GM21723 (cell line): ENCODE data around the gene BFSP1.

Source experiments
- ATAC-seq: cut with Tn5 transposase; IDR thresholded peaks from one replicate; pipeline ENCODE4 v1.9.1; 2021; ENCODE audit warnings: mild to moderate bottlenecking, moderate library complexity; ENCODE audit not compliant: unreplicated experiment

The BFSP1 gene

DNA sequence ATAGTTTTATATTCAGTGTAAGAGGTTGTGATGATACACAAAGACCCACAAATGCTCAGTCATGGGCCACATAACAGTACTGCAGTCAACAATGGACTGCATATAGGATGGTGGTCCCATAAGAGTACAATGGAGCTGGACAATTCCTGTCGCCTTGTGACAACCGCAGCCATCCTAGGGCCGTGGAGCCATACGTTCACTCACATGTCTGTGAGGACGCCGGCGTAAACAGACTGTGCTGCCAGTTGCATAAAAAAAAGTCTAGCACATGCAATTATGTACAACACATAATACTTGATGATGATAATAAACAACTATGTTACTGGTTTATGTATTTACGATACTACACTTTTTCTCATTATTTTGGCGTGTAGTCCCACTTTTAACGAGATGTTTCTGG lies 30.9 kb downstream of the BFSP1 start:
- no peak for ATAC-seq

DNA sequence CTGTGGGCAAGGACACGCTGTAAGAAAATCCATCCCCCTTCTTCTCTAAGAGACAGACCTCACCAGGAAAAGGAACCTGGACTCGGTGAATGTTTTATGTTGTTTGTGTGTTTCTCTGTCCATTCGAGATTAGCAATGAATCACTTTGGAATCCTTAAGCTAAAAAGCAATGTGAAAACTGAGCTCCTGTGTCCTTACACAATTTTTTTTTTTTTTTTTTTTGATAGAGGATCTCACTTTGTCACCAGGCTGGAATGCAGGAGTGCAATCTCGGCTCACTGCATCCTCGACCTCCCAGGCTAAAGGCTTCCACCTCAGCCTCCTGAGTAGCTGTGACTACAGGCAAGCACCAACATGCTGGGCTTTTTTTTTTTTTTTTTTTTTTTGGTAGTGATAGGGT lies 32.1 kb downstream of the BFSP1 start:
- no peak for ATAC-seq

GRCh38 chr20:17498641-17499040 lies 32.5 kb downstream of the BFSP1 start:
- no peak for ATAC-seq

DNA sequence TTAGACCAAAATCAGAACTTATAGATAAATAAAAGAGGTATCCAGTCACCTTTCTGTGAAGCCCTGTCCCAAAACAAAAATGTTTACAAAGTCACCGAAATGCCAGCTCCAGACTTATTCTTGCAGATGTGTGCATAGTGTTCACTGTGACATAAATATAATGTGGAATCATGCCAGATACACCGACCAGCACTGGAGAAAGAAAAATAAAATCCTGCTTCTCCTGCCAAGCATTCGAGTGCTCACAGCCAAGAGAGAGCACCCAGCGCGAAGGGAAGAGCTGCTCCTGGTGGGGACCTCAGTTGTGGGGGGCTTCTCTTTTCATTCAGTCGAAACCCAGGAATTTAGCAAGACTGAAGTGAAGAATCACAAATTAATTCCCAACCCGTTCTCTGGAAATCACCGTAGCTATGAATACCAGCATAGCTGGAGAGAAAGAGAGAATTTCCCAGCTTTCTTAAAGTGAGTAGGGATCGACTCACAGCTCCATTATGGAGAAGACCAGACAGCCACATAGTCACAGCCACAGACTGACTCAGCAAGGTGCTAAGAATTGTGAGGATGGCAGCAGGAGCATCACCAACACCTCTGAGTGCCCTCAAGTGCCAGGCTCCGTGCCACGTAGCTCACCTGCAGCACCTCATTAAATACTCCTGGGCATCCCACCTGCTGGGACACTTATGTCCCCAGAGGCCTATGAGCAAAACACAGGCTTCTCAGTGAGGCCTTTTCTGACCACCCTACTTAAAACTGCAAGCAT lies 33.2 kb downstream of the BFSP1 start:
- no peak for ATAC-seq

- ATAC-seq: no peak
These were observed 35.4 kb downstream of the BFSP1 start for GRCh38 chr20:17495826-17496225.

DNA sequence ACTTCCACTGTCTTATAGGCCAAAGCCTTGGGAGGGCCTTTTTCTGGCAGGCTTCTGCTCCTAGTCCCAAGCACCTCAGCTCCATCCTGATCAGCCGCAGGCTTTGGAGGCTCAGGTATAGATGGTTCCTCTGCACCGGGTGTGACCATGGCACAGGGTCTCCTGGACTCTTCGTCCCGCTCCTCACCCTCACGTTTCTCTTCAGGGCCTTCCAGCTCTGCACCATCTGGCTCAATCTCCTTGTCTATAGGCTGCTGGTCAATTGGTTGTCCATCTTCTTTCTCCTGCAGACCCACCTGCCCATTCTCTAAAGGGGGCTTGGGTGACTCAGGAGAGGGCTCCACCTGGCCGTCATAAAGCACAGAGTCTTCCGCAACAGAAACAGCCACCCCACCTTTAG lies 37.0 kb downstream of the BFSP1 start:
- ATAC-seq: no peak

- ATAC-seq: no peak
These were observed 38.0 kb downstream of the BFSP1 start for GRCh38 chr20:17493173-17493572.

DNA sequence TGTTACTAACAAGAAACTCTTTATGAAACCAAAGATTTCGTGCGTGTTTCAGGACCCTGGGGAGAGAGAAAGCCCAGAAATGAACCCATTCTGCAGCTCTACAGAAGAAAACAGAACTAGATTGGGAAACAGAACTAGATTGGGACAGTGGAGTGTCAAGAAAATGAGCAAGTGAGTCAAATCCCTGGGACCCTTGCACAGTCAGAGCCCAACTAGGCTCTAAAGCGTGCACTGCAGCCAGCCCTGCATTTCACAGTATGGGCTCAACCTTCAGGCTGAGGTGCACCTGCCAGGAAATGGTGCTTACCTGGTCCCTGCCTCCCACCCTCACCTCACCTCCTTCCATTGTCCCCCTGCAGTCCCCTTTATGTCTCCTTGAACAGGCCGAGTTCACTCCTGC lies 39.7 kb downstream of the BFSP1 start:
- ATAC-seq: no peak

- ATAC-seq: no peak
These were observed 40.1 kb downstream of the BFSP1 start for GRCh38 chr20:17491041-17491440.

- ATAC-seq: no peak
These were observed 40.7 kb downstream of the BFSP1 start for GRCh38 chr20:17490501-17490900.

- ATAC-seq: no peak
These were observed 42.1 kb downstream of the BFSP1 start for GRCh38 chr20:17488916-17489600.

DNA sequence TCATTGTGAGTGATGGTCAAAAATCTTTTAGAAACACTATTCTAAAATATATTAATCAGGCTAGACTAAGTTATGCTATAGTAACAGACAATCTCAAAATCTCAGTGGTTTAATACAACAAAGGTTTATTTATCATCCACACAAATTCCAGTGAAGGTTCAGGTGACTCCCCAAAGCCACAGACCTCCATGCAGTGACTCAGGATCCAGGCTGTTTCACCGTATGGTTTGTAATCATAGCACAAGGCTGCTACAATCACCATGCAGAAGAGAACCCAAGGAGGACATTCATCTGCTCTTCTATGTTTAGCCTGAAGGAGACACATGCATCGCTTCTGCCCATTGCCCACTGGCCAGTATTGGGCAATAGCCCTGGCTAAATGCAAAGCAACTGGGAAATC lies 46.2 kb downstream of the BFSP1 start:
- ATAC-seq: no peak

DNA sequence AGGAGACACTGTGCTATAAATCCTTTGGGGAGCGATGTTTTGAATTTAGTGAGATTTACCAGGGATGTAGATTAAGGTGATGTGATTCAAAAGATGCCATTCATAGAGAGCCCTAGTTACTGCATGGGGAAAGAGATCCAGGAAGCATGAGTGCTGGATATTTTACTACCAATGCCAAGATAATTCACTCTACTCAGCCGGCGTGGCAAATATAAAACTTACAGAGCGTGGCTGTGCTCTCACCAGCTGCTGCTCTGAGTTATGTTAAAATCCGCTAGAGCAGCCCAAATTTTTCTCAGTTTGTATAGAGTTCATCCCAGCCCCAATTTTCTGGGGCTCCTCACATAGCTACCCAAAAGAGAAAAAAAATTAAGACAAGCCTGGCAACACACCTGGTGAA lies 48.6 kb downstream of the BFSP1 start:
- ATAC-seq: no peak

GRCh38 chr20:17481661-17482060 lies 49.5 kb downstream of the BFSP1 start:
- no peak for ATAC-seq

DNA sequence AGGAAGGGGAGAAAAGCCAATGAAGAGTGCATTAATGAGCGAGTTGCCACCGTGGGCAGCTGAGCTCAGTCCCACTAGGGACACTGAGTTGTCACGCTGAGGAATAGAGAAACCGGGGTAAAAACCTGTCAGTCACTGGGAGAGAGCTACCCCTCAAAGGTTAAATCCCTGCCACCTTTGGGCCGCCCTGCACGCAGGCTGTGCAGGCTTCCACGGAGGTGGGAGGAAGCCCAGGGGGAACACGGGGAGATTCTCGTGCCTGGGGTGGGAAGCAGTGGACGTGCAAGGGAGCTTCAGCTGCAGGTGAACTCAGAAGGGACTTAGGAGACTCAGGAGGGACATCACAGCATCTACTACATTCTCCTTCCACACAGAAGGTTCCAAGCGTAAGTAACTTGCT lies 50.5 kb downstream of the BFSP1 start:
- no peak for ATAC-seq

GRCh38 chr20:17479063-17479657 lies 52.0 kb downstream of the BFSP1 start:
- ATAC-seq: no peak

- no peak for ATAC-seq
These were observed 57.5 kb downstream of the BFSP1 start for GRCh38 chr20:17473659-17474058.

DNA sequence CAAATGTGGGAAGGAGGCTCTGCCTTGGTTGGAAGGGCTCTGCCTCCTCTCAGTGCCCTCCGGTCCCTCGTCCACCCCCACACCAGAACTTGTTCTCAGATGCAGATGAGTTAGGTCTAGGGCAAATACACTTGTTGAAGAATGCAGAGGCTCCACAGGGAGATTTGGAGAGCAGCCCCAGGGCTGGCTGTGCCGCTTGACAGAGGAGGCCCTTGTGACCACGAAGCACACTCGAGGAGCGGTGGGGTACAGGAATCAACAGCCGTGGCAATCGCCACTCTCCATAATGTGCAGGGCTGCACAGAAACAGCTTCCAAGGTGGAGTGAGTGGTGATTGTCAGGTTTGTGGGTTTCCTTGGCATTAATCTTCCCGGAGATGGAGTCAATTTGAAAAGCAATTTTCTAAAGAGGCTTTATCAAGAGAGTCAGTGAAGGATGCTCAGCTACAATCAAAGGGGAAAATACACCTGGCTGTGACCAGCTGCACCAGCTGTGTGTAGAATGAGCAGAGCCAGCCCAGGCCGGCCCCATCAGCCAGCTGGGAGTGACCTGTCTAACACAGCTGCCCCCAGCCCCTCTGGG lies 59.5 kb downstream of the BFSP1 start:
- ATAC-seq: no peak

DNA sequence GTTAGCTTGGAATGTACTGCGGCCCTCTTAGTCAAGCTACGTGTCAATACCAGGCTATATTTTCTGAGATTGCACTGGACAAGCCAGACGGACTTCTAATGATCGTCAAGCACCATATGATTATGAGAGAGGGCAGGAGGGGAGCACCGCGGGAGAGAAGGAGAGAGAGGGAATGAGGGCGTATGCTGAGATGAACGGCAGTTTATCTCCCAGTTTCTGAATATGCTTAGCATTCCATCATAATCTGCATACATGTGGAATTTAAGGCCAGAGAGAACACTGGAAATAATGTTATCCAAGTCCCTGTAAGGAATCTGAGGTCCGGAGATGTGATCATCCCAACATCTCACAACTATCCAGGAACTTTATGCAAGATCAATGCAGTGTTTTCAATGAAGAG lies 60.2 kb downstream of the BFSP1 start:
- no peak for ATAC-seq

- no peak for ATAC-seq
These were observed 60.7 kb downstream of the BFSP1 start for GRCh38 chr20:17470521-17470920.

DNA sequence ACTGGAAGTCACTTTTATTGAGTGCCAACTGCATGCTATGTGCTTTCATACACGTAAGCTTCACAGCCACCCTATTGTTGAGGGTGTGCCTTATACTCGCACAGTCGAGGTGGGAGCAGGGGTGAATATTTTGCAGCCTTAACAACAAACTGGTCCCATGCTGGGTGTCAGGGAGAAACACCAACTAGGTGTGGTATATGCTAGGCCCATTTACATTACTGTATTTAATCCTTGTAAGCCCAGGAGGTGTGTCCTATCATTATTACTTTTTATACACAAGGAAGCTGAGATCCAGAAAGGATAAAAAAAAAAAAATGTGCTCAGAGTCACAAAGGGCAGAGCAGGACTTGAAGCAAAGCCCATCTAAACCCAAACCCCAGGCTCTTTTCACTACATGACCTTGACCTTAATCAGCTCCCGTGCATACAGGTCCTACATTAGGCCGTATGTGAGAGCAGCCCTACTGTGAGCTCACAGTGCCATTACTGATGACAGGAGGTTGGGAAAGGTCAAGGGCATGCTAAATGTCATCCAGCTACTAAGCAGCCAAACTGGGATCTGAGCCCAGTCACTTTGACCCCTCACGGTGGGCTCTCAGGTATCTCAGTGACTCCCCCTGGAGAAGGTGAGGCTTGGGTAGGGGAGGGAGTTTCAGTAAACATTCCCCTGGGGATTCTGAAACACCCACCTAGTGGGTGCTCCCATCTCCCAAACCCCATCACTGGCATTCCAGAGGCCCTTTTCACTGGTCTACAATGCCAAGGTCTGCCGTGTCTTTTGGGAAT lies 61.7 kb downstream of the BFSP1 start:
- no peak for ATAC-seq
